Measurements from ENCODE around the gene QSOX1.
"Not testable (repeated sequence)": the region's sequence is repeated elsewhere in the genome, so short reads cannot be mapped to it uniquely, and the experiment has no call there.

QSOX1 gene

DNA sequence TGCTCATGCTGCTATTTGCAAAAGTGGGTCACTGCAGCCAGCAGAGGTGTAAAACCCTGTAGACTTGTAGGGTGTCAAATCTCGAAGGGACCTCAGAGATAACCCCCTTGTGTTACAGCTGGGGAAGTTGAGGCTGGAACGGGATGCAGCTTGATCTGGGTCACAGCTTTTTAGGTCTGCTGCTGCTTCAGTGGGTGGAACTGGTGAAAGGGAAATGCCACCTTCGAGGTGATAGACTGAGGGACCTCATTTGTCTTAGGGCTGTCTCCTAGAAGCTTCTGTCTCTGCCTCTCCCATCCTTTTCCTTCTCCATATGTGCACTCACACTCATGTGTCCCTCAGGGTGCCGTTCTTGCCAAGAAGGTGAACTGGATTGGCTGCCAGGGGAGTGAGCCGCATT, 35.4 kb downstream of the QSOX1 start:
- no peak for DNase-seq (ENCODE audit: low read depth)

DNA sequence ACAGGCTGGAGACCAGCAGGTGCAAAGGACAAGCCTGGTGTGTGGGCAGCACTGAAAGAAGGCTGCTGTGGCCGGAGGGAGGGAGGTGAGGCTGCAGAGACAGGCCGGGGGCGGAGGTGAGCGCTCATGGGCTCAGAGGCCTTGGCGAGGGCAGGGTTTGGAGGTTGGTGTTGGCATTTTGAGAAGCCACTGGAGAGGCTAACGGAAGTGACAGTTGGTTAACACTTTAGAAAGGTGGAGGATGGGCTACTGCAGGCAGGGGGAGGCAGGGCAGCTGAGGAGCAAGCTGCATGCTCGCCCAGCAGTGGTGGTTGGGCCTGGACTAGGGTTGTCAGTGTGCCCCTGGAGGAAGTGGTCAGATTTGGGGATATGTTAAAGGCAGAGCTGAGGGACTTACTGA, 37.5 kb downstream of the QSOX1 start:
- no peak for DNase-seq (ENCODE audit: low read depth)

DNA sequence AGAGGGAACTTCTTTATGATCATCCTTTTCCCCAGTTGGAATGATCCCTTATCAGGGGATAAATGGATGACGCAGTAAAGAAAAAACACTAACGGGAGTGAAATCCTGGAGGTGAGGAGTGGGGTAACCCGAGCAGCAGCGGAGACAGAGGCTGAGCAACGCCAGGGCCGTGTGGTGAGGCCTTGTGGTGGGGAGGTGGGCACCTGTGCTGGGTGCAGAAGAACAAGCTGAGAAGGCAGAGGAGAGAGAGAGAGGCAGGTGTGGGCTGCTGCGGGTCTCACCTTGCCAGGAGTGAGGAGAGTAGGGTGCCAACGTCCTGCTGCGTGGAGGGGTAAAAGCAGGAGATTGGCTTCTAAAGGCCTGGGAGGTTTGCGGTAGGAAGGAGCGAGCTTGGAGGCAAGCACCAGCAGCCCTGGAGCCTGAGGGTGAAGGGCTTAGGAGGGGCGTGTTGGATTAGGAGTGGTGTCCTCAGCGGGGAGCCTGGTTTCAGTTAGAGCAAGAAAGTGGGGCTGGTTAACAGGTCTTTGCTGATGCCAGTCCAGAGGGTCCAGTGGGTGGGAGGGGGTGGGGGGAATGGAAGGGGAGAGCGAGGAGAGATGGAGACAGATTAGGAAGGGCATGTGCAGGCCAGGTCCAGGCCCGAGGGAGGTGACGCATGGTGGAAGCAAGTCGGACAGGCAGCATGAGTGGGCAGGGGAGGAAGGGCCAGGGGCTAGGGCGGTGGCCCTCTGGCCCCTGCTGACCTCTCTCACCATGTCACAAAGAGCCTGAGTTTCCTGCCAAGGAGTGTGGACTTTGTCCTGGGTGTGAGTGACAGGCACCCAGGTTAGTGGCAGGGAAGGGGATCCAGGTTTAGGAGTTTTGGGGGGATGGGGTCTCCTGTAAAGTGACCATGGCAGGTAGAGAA, 38.7 kb downstream of the QSOX1 start:
- no peak for DNase-seq (ENCODE audit: low read depth)

DNA sequence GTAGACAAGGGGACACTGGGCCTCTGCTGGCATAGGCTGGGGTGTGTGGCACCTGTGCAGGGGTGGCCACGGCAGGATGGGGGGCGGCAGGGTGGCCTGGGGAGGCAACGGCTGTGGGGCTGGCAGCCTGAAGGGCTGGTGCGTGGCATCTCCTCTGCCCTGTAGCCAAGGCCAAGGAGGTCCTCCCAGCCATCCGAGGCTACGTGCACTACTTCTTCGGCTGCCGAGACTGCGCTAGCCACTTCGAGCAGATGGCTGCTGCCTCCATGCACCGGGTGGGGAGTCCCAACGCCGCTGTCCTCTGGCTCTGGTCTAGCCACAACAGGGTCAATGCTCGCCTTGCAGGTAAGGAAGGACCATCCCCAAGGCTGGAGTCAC, 39.4 kb downstream of the QSOX1 start:
- DNase-seq (ENCODE audit: low read depth) = no peak

DNA sequence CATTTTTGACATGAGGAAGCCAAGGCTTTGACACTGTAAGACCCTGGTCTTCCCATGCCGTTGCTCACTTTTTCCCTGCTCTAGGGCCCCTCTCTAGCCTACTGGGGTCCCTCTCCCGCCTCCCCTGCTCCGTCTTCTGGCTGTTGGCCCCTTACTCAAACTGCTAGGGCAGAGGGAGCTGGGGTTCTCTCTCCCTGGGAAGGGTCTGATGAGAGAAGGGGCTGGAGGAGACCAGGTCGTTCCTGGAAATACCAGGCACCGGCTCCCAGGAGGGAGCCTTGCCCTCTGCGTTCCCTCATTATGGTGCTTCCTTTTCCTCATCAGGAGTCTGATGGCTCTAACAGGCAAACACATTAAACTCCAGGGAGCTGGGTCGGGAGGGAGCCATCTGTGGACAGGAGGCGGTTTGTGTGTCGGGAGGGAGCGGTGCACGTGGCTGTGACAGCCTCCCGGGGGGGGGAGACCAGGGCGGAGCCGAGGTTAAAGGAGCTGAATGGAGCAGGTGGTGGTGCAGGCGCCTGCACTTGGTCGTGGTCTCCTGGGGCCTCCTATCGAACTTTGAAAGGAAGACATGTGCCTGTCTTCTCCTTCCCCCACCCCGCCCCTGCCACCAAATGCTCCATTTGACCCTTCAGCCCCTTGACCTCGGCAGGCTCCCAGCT, 40.0 kb downstream of the QSOX1 start:
- no peak for DNase-seq (ENCODE audit: low read depth)

DNA sequence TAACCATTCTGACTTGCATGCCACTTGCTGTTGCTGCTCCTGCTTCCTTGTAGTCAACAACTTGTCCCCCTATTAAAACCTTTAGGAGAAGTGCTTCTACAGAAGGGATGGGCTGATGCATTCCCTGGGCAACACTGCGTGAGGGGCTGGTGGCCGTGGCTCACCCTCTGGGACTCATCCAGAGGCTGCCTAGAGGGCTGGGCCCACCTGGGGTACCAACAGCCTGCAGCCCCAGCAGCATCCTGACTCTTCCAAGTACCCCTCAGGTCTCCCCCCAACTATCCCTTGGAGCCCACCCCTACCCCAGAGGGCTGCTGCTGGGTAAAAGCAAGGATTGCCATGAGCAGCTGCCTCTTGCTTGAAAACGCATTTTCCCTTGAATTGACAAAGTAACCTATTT, 40.7 kb downstream of the QSOX1 start:
- no peak for DNase-seq (ENCODE audit: low read depth)

DNA sequence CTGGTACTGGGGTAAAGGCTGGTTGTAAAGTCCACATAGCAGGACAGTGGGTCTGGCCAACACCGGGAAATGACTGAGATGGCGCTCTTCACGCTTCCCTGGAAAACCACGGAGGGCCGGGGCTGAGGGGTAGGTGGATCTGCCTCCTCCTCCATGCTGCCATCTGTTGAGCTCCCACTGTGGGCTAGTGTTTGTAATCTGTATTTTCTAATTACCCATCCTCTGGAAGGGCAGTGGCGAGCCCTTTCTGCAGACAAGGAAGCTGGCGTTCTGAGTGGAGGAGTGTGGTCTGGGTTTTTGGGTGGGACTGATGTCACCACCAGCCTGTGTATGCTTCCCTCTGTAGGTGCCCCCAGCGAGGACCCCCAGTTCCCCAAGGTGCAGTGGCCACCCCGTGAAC, 41.2 kb downstream of the QSOX1 start:
- DNase-seq (ENCODE audit: low read depth) = no peak

DNA sequence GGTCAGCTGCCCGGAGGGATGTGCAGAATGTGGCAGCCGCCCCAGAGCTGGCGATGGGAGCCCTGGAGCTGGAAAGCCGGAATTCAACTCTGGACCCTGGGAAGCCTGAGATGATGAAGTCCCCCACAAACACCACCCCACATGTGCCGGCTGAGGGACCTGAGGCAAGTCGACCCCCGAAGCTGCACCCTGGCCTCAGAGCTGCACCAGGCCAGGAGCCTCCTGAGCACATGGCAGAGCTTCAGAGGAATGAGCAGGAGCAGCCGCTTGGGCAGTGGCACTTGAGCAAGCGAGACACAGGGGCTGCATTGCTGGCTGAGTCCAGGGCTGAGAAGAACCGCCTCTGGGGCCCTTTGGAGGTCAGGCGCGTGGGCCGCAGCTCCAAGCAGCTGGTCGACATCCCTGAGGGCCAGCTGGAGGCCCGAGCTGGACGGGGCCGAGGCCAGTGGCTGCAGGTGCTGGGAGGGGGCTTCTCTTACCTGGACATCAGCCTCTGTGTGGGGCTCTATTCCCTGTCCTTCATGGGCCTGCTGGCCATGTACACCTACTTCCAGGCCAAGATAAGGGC, 41.9 kb downstream of the QSOX1 start:
- no peak for DNase-seq (ENCODE audit: low read depth)

DNA sequence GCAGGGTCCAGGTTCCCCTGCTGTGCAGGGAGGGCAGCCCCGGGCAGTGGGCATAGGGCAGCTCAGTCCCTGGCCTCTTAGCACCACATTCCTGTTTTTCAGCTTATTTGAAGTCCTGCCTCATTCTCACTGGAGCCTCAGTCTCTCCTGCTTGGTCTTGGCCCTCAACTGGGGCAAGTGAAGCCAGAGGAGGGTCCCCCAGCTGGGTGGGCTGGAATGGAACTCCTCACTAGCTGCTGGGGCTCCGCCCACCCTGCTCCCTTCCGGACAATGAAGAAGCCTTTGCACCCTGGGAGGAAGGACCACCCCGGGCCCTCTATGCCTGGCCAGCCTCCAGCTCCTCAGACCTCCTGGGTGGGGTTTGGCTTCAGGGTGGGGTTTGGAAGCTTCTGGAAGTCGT, 42.6 kb downstream of the QSOX1 start:
- no peak for DNase-seq (ENCODE audit: low read depth)

DNA sequence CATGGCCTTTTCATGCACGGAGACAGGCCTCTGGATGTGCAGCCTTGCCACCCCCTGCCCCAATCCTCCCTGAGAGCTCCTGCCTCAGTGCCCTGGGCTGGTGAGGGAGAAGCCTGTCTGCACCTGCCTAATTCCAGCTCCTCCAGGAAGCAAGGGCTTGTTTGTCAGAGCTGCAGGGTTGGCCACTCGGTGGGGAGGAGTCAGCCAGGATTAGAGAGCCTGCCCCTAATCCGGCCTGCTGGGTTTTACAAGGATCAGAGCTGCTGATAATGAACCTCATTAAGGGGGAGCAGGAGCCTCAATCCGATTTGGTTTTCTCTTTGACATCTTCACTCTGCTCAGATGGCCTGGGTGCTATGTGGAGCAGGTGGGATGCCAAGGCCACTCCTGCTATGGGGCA, 43.5 kb downstream of the QSOX1 start:
- DNase-seq (ENCODE audit: low read depth) = no peak

DNA sequence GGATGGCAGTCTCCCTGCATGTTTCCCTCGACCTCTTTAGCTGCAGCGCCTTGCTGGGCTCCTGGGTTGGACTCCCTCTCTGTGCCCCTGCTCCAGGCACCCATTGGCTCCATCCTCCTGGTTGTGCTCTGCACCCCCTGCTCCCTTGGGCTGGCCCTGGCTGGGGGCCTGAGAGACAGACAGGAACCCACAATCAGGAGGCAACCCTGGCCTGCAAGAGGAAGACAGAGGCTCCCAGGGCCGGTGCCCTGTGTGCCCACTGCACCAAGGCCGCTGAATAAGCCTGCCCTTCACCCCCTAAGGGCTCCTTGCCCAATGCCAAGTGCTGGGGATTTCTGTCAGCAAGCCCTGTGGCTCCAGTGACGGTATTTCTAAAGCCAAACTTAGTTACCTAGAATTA, 43.9 kb downstream of the QSOX1 start:
- DNase-seq (ENCODE audit: low read depth) = no peak

DNA sequence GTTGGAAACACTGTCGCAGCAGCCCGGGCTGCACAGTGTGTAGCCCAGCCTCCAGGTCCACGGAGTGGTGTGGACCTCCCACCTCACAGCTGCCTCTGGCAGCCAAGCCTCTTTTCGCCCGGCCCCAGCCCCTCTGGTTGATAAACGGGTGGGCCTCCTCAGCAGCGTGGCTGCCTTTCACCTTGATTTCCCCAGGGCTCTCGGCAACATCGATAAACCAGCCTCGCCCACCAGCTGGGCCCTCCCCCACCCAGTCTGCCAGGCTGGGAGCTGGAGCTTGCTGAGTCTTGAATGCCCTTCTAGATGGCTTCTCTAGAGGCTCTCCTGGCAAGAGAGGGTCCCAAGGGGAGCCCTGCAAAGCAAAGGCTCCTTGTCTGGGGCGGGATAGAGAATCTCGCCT, 44.3 kb downstream of the QSOX1 start:
- no peak for DNase-seq (ENCODE audit: low read depth)

DNA sequence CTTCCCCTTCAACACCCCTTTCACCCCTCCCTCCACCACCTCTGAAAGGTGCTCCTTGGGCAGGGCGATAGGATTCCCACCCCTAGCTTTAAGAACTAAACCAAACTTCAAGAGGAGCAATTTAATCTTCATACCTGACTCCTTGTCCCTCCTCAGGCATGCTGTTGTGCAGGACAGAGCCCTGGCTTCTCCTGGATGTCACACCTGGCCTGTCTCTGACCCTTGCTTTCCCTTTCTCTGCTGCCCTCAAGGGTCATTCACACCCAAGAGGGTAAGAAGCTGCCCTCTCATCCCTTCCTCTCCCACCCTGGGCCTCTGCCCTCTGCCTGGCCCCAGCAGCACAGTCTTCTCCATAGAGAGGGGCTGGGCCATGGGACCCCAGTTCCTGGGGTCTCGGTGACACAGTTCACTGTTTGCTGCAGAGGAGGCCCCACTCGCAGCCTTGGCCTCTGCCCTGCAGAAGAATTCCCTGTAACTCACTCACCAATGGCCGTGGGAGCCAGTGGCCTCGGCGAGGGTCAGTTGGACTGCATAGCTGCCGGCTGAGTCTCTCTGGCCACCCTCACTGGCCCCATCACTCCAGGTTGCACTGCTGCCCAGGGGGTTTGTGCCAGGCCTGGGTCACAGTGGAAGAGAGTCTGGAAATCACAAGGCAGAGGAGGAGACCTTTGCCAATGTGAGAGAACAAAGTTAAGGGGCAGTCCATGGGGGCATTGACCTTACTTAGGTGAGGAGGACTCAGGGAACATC, 47.0 kb downstream of the QSOX1 start:
- DNase-seq (ENCODE audit: low read depth) = no peak

DNA sequence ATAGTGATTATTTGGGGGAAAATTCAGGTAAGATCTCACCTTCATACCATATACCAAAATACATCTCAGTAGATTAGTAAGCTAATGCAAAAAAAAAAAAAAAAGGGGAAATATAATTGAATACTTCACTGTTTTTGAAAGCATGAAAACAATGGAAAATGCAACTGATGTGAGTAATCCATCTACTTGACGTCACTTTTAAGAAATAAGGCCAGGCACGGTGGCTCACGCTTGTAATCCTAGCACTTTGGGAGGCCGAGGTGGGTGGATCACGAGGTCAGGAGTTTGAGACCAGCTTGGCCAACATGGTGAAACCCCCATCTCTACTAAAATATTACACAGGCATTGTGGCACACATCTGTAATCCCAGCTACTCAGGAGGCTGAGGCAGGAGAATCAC, 47.9 kb downstream of the QSOX1 start:
- DNase-seq (ENCODE audit: low read depth) = not testable (repeated sequence)

DNA sequence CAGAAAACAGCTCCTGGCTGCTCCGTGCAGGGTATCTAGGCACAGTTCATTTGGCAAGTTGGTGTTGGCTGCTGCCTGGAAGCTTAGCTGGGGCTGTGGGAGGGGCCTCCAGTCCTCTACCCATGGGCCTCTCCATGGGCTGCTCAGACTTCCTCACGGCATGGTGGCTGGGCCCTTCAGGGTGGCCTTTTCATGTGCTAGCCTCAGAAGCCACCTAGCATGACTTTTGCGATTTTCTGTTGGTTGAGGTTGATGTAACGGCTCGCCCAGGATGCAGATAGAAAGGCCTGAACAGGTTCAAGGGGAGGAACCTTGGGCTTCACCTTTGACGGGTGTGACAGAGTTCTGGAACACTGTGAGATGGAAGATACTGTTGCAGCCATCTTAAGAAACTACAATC, 49.6 kb downstream of the QSOX1 start:
- no peak for DNase-seq (ENCODE audit: low read depth)

DNA sequence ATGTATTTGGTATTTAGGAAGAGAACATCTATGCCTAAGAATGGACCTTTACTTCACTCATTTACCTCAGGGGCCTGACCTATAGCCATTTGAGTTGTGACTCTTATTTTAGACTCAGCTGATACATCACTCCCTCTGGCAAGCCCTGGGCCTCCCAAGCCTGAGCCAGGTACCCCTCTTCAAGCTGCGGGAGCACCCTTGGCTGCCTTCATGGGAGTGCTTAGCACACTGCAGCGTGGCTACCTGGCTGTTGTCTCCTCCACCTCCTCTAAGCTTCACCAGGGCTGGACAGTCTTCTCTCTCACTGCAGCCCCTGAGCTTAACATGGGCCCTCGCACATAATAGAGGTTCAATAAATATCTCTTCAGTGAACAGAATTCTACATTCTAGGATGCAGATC, 51.9 kb downstream of the QSOX1 start:
- no peak for DNase-seq (ENCODE audit: low read depth)

DNA sequence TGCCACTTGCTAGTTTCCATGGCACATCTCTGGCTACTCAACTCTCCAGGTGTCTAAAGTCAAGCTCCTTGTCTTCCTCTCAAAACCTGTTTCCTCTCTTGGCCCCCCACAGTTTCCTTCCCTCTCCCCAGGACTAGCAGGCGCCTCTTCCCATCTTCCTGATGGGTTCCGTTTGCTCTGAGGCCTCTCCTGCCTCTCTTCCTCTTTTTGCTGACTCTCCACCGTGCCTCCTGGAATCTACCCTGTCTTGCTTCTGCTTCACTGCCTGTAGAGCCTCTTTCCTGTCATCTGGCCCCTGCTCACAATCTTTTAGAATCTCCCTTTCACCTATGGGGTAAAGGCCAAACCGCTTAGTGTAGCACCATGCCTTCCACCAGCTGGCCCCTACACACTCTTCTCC, 53.6 kb downstream of the QSOX1 start:
- no peak for DNase-seq (ENCODE audit: low read depth)

DNA sequence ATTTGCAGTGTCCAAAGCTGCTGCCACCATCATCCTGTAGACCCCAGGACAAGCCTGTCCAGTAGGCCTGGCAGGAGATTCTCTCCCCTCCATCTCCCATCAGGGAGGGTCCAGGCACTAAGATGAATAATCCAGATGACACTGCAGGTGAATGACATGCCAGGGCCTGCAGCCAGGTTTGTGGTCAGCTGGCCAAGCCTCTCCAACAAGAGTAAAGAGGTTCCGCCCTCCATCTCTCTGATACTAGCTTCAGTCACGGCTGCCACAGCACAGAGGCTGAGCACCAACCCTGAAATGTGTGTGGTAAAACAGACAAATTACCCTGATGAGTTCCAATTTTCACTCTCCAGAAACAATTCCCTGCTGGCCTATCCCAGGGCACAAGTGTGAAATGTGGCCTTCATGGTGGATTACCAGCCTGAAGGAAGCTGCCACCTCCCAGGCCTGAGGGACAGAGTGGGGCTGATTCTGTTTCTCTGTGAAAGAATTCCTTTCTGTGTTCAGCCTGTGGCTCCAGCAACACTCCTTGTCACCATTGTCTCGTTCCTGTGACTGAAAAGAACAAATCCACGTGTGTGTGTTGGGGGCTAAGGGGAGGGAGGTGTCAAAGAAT, 55.4 kb downstream of the QSOX1 start:
- no peak for DNase-seq (ENCODE audit: low read depth)

DNA sequence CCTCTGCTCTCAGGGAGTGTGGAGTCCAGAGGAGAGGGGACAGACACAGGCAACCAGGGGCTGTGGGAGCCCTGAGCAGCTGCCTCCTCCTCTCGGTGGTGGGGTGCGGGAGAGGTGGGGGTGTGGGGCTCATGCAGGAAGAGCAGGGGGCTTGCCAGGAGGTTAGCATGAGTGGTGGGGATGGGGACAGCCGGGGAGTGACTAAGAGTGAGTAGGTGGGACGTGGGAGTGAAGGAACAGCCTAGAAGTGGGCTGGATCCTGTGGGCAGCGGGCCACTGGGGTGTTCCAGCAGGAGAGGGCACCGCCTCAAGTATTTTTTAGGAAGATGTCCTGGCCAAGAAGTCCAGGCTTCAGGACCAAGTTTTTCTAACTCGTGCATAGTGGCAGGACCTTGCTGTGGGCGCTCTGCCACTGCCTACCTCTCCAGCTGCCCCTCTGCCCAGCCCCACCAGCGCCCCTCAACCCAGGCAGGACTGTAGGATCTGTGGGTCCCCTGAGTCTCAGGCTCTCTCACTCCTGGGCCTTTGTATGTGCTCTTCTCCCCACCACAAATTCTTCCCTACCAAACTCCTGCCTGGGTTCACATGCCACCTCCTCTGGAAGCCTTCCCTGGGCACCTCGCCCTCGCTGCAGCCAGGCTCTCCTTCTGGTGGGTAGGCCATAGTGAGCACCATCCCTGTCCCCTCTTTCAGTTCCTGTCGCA, 56.6 kb downstream of the QSOX1 start:
- no peak for DNase-seq (ENCODE audit: low read depth)

DNA sequence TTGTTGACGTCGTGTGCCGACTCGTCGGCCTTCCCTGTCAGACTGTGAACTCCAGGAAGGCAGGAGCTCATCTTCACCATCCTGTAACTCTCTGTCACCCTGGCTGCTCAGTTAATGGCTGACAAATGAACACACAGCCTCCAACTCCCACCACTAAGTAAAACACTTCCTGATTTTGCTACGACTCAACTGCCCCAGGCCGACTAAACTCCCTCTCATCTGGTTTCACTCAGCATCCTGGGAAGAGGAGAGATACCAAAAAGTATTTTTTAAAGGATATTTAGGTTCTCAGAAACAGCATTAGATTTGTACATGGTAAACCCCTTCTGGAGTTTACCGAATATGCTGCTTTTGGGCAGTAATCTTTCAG, 57.2 kb downstream of the QSOX1 start:
- no peak for DNase-seq (ENCODE audit: low read depth)

DNA sequence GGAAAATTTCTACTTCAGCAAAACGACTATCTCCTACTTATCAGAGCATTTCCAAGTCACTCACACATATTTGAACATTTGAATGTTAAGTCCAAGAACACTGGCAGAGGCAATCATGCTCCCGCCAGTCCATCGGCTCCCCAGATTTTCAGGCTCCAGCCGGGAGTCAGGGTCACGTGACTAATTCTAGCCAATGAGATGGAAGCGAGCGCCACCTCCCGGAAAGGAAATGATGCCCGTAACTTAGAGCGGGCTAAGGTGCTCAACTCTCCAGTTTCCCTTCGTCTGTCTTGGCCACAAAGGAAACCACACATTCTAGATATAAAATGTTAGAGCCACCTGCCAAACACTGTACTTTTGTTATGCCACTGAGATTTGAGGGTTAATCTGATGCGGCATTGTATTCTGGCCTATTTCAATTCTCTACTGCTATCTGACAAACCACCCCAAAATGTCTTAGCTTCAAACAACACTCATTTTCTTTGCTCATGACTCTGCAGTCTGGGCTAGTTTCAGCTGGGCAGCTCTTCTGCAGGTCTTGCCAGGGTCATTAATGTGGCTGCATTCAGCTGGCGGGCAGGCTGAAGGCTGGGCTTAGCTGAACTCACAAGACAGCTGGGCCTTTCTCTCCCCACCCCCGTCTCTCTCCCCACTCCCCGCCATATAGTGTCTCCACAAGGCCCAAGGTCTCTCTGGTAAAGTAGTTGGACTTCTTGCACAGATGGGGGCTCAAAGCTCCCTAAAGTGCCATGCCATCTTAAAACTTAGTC, 58.9 kb downstream of the QSOX1 start:
- DNase-seq (ENCODE audit: low read depth) = no peak
